Activated T-cell treated with anti-CD3 and anti-CD28 coated beads for 48 hours (primary cell): ENCODE results near the gene SLC19A3.
"Not testable (repeated sequence)": the region's sequence is repeated elsewhere in the genome, so short reads cannot be mapped to it uniquely, and the experiment has no call there.

Experiments used
- DNase-seq: peaks from one replicate; pipeline ENCODE4 v3.0.0-alpha.2; 2020; ENCODE audit warnings: low read depth

Gene SLC19A3

GRCh38 chr2:227717687-227718567 lies at the start of gene SLC19A3:
Gene SLC19A3 (minus strand): TSS chr2:227718028. CDS start chr2:227702318, 15,710 bp downstream.
- DNase-seq = no peak

DNA sequence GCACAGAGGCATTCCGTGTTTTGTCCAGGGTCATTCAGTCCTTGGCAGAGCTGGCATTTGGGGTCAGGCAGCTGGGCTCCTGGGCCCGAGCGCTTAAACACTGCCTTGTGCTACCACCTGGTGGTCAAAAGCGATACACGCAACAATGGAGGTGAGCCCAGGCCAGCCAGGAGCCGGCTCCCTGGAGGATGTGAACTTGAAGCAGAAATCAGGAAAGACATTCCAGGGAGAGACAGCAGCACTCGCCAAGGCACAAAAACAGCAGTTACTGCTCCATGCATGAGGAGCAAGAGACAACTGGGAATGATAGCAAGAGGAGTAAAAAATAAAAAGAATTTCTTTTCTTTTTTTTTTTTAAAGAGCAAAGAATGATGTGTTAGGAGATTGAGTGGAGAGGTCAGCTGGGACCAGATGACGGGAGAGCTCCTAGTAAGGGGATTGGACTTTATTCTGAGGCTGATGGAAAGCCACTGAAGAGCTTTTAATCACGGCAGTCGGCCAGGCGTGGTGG lies 48.6 kb upstream of the SLC19A3 start:
- peak; percentile 54 for DNase-seq

- no peak for DNase-seq
Measured at GRCh38 chr2:227765788-227766372, 48.1 kb upstream of the SLC19A3 start.

DNA sequence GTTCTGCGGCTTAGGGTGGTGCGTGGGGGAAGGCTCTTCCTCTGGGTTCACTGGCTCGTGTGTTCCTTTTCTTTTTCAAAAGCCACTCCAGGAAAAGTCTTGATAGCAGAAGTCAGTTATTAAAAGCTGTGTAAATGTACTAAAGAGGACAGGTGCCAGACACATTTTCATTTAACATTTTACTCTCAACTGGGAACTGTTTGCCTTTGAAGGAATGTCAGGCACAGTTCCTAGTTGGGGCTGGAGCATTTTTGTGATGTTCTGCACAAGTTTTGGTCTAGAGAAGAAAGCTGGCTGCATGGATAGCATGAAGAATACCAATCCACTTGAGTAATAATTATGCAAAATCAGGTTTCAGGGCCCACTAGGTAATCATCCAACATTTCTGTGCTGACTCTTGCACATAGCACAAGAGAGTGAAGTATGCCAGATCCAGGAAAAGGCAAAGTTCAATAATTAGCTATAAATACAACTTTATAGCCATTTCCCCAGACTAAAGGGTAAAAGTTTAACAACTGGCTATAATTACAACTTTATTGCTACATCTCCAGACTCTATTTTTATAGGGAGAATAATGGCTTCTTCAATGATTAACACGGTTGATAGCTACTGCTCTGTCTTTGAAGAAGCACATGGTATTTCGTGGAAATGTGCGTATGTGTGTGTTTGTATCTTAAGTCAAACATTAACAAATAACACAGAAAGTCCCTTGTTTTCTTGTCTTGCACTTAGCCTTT lies 44.1 kb upstream of the SLC19A3 start:
- DNase-seq = no peak

DNA sequence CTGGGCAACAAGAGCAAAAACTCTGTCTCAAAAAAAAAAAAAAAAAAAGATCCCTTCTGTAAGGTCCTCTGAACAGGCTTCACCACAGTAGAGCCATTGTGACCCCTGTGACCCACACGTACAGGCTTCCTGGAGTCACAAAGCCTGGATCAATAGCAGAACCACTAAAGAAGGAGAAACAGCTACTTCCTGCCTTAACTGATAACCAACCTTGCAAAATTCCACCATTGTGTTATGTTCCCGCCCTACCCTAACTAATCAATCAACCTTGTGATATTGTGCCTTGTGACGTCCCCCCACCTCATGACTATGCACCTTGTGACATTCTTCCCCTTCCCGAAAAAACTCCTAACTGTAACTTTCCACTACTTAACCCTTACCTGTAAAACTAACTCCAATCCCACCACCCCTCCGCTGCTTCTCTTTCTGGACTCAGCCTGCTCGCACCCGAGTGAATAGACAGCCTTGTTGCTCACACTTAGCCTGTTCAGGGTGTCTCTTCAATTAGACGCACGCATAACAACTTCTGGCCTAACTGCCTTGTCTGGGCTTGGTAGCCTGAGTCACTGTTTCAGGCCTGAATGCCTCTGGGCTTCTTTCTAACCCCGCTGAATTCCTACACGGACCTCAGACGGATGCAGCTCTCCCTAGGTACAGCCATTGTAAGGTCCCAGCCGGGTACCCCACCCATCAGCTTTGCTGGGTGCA lies 41.7 kb upstream of the SLC19A3 start:
- DNase-seq = no peak

DNA sequence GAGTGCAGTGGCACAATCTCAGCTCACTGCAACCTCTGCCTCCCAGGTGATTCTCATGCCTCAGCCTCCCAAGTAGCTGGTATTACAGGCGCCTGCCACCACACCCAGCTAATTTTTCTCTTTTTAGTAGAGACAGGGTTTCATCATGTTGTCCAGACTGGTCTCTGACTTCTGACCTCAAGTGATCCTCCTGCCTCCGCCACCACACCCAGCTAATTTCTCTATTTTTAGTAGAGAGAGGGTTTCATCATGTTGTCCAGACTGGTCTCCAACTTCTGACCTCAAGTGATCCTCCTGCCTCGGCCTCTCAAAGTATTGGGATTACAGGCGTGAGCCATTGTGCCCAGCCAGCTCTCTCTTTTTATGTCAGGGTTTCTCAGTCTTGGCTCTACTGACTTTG lies 38.4 kb upstream of the SLC19A3 start:
- DNase-seq = not testable (repeated sequence)

GRCh38 chr2:227748079-227748478 lies 30.3 kb upstream of the SLC19A3 start:
- DNase-seq = no peak

GRCh38 chr2:227745594-227745993 lies 27.8 kb upstream of the SLC19A3 start, which contains the start of gene SCYGR8:
Gene SCYGR8 (plus strand): TSS chr2:227745894. CDS start chr2:227745894, 0 bp downstream.
- DNase-seq = no peak

- not testable (repeated sequence) for DNase-seq
Measured at GRCh38 chr2:227740705-227741104, 22.9 kb upstream of the SLC19A3 start.

- no peak for DNase-seq
Measured at GRCh38 chr2:227739351-227739750, 21.5 kb upstream of the SLC19A3 start.

GRCh38 chr2:227728035-227728434 lies 10.2 kb upstream of the SLC19A3 start, which contains the start of gene SCYGR7:
Gene SCYGR7 (plus strand): TSS chr2:227728335. CDS start chr2:227728335, 0 bp downstream.
- no peak for DNase-seq

DNA sequence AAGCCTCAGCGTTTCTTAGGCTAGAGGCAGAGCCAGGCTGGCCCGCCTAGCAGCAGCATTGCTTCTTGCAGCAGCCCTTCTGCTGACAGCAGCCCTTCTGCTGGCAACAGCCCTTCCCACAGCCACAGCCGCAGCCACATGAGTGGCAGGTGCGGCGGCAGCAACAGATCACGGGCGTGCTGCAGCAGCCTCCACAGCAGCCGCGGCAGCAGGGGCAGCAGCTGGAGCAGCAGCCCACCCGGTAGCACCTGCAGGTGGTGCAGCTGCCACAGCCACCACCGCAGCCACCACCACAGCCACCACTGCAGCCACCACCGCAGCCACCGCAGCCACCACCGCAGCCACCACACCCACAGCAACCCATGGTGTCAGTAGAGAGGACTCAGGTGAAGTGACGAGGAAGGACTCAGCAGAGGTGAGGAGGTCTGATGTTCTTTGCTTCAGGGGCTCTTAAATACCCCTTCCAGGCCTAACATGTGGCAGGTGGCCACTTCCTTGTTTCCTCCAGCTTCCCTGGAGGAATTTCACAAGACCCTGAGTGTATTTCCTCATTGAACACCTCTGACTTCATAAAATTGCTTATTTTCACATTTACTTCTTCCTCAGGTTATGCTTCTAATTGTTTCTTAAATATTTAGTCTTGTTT lies 6.7 kb upstream of the SLC19A3 start, which contains the start of gene SCYGR6:
Gene SCYGR6, minus strand, starts transcription at position 364 of the 646 bp plus-strand sequence. Its CDS starts 0 bp downstream, at position 364.
- no peak for DNase-seq

DNA sequence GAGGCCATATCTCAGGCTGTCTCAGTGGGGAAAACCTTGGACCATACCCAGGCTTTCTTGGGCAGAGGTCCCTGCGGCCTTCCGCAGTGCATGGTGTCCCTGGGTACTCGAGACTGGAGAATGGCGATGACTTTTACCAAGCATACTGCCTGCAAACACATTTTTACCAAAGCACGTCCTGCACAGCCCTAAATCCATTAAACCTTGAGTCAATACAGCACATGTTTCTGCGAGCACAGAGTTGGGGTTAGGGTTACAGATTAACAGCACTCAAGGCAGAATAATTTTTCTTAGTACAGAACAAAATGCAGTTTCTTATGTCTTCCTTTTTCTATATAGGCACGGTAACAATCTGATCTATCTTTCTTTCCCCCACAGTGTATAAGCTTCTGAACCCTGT lies 5.0 kb upstream of the SLC19A3 start:
- not testable (repeated sequence) for DNase-seq

DNA sequence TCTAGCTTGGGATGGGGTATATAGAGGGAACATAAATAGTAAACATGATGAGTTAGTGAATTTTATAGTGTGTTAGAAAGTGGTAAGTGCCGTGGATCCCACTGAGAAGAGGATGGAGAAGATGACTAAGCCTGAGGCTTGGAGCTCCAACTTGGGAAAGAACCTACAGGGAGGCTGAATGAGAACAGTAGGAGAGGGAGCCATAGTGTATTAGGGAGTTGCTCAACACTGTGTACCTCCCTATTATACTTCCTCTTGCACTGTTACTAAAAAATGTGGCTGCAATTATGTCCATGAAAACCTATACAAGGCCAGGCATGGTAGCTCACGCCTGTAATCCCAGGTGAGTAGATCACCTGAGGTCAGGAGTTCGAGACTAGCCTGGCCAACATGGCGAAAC lies 2.9 kb upstream of the SLC19A3 start:
- DNase-seq = no peak

GRCh38 chr2:227719641-227720040 lies 1.8 kb upstream of the SLC19A3 start:
- DNase-seq = no peak

GRCh38 chr2:227716501-227716900 lies 1.3 kb downstream of the SLC19A3 start:
- DNase-seq = no peak

GRCh38 chr2:227713291-227713690 lies 4.5 kb downstream of the SLC19A3 start:
- DNase-seq = no peak

GRCh38 chr2:227710986-227711385 lies 6.8 kb downstream of the SLC19A3 start:
- no peak for DNase-seq

GRCh38 chr2:227707390-227707789 lies 10.4 kb downstream of the SLC19A3 start:
- no peak for DNase-seq

- no peak for DNase-seq
Measured at GRCh38 chr2:227706859-227707258, 11.0 kb downstream of the SLC19A3 start.

- DNase-seq = no peak
Measured at GRCh38 chr2:227703961-227704360, 13.9 kb downstream of the SLC19A3 start.
